Pancreas (tissue), 10 donors: Measurements from ENCODE around the gene PTPN11. TPM values are rescaled to one million over a fixed set of nuclear protein-coding genes. Genes with fewer than 3 reads are reported as not detected.
"Not testable (repeated sequence)": the region's sequence is repeated elsewhere in the genome, so short reads cannot be mapped to it uniquely, and the experiment has no call there.

Source experiments
- ATAC-seq, 4 donors: fragments of 200-7000 bp; cut with Tn5 transposase; one replicate each; pipeline versions ENCODE4 v1.8.0 to v1.9.1; 2020; ENCODE audit warnings: mild to moderate bottlenecking in 4 of 4, moderate library complexity in 4 of 4
- DNase-seq, 6 donors: peaks; one replicate each; pipeline ENCODE4 v3.0.0-alpha.2; 2020
- FAIRE-seq: peaks from 2 replicates; lab custom pipeline; 2012; peaks lifted over from hg19 to GRCh38; lab: Jason Lieb, UNC
- H3K27ac ChIP-seq, 4 donors: fragments of 200-600 bp; sonication (generic); 1 replicate in 3 of 4; 2 replicates in 1 of 4; pipeline versions ENCODE4 v1.5.0 to v1.8.0; 2020
- H3K27me3 ChIP-seq, 4 donors: fragments of 200-600 bp; one replicate each; pipeline ENCODE4 v1.8.0; 2021
- H3K36me3 ChIP-seq, 3 donors: fragments of 200-600 bp; sonication (generic) in 1 of 3; one replicate each; pipeline versions ENCODE4 v1.5.0 to v1.8.0; 2020 to 2021
- H3K4me1 ChIP-seq, 3 donors: fragments of 200-600 bp; one replicate each; pipeline ENCODE4 v1.8.0; 2021
- H3K4me3 ChIP-seq, 4 donors: fragments of 200-600 bp; sonication (generic) in 2 of 4; one replicate each; pipeline versions ENCODE4 v1.5.0 to v1.8.0; 2020 to 2021
- H3K9me3 ChIP-seq, 4 donors: fragments of 200-600 bp; one replicate each; pipeline ENCODE4 v1.8.0; 2021
- WGBS, 2 donors: extraction: QIAGEN DNeasy Blood & Tissue Kit; methylation state at CpG; one replicate each; pipeline ENCODE4 v1.1.7; 2013; 5-methylcytosine and 5-hydroxymethylcytosine counted together
- intact Hi-C, 3 donors: fragments of 100-400 bp; cut with DNase I; formaldehyde crosslinking; loops; one replicate each; pipeline versions ENCODE4 v1.11.1 to v1.14.2; 2022
- polyA plus RNA-seq, 2 donors: library from polyadenylated mRNA; stranded (reverse); fragments of 200-250 nt; gene quantifications; one replicate each; pipeline ENCODE4 v1.2.3, GENCODE V29; 2013
- total RNA-seq, 6 donors: library from RNA; stranded (reverse); fragmentation: NEBNext Ultra II Directional in 4 of 6; extraction: Animal tissue kit (Norgen Biotek cat#: 25700) in 4 of 6; gene quantifications; one replicate each; pipeline versions ENCODE4 v1.2.1 to v1.2.4, GENCODE V29; 2021 to 2023
- TF ChIP-seq, protein P1 (sequence below), 4 donors: fragments of 200-600 bp; sonication (generic) in 3 of 4; IDR thresholded peaks; one replicate each; pipeline versions ENCODE4 v1.5.0 to v1.8.0; 2021; ENCODE audit warnings: antibody characterized with exemption in 4 of 4
- donor health status: healthy with polysubstance abuse.
- donor health status: DM: no; HTN: no; CAD: no; lungs with moderate emphysema.
- donor health status: DM: no; HTN: no; CAD: no.
- donor health status: control.
- donor health status: control.
- donor health status: Bipolar disorder and iron deficiency.
- donor health status: DM: yes; HTN: yes; CAD: no.
- donor health status: DM: no; HTN: no; CAD: no.
- donor health status: DM: no; HTN: no; CAD: no.
- donor health status: DM: yes; HTN: yes; CAD: no.

The PTPN11 gene
- total and polyA plus RNA-seq, 8 donors: 12.4 to 51.1 (median 32.7) TPM

DNA sequence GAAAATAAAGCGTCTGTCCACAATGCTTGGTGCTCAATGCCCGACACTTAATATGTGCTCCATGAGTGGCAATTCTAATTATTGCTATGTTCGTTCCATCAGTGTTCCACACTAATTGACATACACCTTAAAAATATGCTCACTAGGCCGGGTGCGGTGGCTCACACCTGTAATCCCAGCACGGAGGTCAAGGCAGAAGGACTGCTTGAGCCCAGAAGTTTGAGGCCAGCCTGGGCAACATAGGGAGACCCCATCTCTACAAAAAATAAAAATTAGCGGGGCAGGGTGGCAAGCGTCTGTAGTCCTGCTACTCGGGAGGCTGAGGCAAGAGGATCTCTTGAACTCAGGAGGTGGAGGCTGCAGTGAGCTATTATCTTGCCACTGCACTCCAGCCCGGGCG lies 35.9 kb upstream of the PTPN11 start:
- ATAC-seq: no peak
- no peak for FAIRE-seq
- H3K4me1 ChIP-seq: no peaks in the 10 kb centered on the region
- no peaks in the 10 kb centered on the region for H3K9me3 ChIP-seq
- WGBS, 2 donors: 87 to 88% methylated on average over 11 of the region's 11 CpGs
- H3K27ac ChIP-seq: peak overlapping the region in 3 of 4 donors; percentile 71 to 86 (median 83)
- TF ChIP-seq, protein P1, sequence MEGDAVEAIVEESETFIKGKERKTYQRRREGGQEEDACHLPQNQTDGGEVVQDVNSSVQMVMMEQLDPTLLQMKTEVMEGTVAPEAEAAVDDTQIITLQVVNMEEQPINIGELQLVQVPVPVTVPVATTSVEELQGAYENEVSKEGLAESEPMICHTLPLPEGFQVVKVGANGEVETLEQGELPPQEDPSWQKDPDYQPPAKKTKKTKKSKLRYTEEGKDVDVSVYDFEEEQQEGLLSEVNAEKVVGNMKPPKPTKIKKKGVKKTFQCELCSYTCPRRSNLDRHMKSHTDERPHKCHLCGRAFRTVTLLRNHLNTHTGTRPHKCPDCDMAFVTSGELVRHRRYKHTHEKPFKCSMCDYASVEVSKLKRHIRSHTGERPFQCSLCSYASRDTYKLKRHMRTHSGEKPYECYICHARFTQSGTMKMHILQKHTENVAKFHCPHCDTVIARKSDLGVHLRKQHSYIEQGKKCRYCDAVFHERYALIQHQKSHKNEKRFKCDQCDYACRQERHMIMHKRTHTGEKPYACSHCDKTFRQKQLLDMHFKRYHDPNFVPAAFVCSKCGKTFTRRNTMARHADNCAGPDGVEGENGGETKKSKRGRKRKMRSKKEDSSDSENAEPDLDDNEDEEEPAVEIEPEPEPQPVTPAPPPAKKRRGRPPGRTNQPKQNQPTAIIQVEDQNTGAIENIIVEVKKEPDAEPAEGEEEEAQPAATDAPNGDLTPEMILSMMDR (IDR thresholded peaks at IDR 0.05): no peak
- peak overlapping the region in 3 of 4 donors; percentile 95 to 99 (median 98) for H3K4me3 ChIP-seq
- no peak for DNase-seq
- intact Hi-C loops: loop anchor here in 1 of 3 donors (10.0 kb wide), 1 partner anchor 188 kb away; no protein-coding TSS in a partner anchor
- no peaks in the 10 kb centered on the region for H3K27me3 ChIP-seq
- no peaks in the 10 kb centered on the region for H3K36me3 ChIP-seq

DNA sequence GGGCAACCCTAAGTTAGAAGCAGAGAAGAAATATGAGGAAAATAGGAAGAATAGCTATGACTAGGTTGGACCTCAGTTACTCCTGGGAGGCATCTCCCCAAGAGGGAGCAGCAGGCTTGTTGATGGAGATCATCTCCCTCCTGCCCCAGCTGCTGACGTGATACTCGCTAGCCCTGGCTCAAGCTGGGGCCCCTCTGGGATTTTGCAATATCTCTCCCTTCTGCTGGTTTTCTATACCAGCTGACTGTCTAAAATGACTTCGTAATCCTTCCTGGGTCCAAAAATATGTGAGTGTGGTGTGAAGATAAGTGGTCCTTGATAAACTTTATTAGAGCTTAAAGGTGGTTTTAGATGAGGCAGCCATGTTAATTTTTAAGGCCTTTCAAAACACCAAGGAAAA lies 32.0 kb upstream of the PTPN11 start:
- Histone ChIP-seq H3K36me3 (no peaks in the 10 kb centered on the region), H3K27me3 (no peaks in the 10 kb centered on the region), H3K4me1 (no peaks in the 10 kb centered on the region), H3K4me3 (no peak overlapping the region), H3K27ac (no peak overlapping the region), H3K9me3 (no peaks in the 10 kb centered on the region)
- no peak for ATAC-seq
- WGBS, 2 donors: 67 to 72% methylated on average over 3 of the region's 3 CpGs
- TF ChIP-seq, protein P1 (IDR thresholded peaks at IDR 0.05): no peak
- no peak for DNase-seq
- intact Hi-C loops: loop anchor here in 1 of 3 donors (10.0 kb wide), 1 partner anchor 192 kb away; no protein-coding TSS in a partner anchor
- FAIRE-seq: no peak

DNA sequence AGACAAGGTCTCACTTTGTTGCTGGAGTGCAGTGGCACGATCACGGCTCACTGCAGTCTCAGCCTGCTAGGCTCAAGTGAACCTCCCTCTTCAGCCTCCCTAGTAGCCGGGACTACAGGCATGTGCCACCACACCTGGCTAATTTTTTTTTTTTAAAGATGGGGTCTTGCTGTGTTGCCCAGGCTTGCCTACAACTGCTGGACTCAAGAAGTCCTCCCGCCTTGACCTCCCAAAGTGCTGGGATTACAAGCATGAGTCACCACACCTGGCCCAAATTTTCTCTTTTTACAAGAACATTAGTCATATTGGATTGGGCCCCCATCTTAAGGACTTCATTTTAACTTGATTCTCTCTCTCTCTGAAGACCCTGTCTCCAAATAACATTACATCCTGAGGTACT lies 29.5 kb upstream of the PTPN11 start:
- Histone ChIP-seq H3K4me1 (no peaks in the 10 kb centered on the region), H3K27ac (no peak overlapping the region), H3K4me3 (no peak overlapping the region), H3K36me3 (no peaks in the 10 kb centered on the region), H3K9me3 (no peaks in the 10 kb centered on the region), H3K27me3 (no peaks in the 10 kb centered on the region)
- WGBS, 2 donors: 72 to 83% methylated on average over 4 of the region's 4 CpGs
- intact Hi-C loops: loop anchor here in 1 of 3 donors (10.0 kb wide), 1 partner anchor 194 kb away; no protein-coding TSS in a partner anchor
- ATAC-seq: no peak
- no peak for FAIRE-seq
- DNase-seq: no peak
- TF ChIP-seq, protein P1 (IDR thresholded peaks at IDR 0.05): no peak

DNA sequence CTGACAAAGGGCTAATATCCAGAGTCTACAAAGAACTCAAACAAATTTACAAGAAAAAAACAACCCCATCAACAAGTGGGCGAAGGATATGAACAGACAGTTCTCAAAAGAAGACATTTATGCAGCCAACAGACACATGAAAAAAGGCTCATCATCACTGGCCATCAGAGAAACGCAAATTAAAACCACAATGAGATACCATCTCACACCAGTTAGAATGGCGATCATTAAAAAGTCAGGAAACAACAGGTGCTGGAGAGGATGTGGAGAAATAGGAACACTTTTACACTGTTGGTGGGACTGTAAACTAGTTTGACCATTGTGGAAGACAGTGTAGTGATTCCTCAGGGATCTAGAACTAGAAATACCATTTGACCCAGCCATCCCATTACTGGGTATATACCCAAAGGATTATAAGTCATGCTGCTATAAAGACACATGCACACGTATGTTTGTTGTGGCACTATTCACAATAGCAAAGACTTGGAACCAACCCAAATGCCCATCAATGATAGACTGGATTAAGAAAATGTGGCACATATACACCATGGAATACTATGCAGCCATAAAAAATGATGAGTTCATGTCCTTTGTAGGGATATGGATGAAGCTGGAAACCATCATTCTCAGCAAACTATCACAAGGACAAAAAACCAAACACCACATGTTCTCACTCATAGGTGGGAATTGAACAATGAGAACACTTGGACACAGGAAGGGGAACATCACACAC lies 28.7 kb upstream of the PTPN11 start:
- not testable (repeated sequence) for H3K9me3 ChIP-seq, H3K27ac ChIP-seq, H3K4me3 ChIP-seq, ATAC-seq, FAIRE-seq, H3K27me3 ChIP-seq, H3K36me3 ChIP-seq, DNase-seq, H3K4me1 ChIP-seq
- intact Hi-C loops: loop anchor here in 1 of 3 donors (10.0 kb wide), 1 partner anchor 195 kb away; no protein-coding TSS in a partner anchor
- 76 to 78% methylated on average over 2 to 3 of the region's 4 CpGs for WGBS, 2 donors

DNA sequence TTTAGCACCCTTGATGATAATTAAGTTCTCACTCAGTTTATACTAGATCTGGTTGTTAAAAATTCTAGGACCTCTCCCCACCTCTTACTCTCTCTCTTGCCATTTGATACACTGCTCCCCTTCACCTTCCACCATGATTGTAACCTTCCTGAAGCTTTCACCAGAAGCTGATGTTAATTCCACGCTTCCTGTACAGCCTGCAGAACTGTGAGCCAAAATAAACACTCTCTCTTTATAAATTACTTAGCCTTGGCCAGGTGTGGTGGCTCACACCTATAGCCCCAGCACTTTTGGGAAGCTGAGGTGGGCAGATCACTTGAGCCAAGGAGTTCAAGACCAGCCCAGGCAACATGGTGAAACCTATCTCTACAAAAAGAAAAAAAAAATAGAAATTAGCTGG lies 25.4 kb upstream of the PTPN11 start:
- DNase-seq (no peak), FAIRE-seq (no peak), ATAC-seq (no peak)
- no peak overlapping the region for H3K27ac ChIP-seq
- no peaks in the 10 kb centered on the region for H3K27me3 ChIP-seq
- H3K4me1 ChIP-seq: no peaks in the 10 kb centered on the region
- intact Hi-C loops: no loop called here
- TF ChIP-seq, protein P1 (IDR thresholded peaks at IDR 0.05): no peak
- no peak overlapping the region for H3K4me3 ChIP-seq
- H3K9me3 ChIP-seq: no peaks in the 10 kb centered on the region
- 39 to 43% methylated on average over 1 of the region's 1 CpG for WGBS, 2 donors
- no peaks in the 10 kb centered on the region for H3K36me3 ChIP-seq
